Thoracic aorta (tissue), 2 donors: ENCODE measurements around the gene MUC2. TPM values are rescaled to one million over a fixed set of nuclear protein-coding genes. Genes with fewer than 3 reads are reported as not detected.

Source experiments
- ATAC-seq: fragments of 150-250 bp; one replicate; pipeline ENCODE4 v1.8.0; 2017; ENCODE audit warnings: low read depth; ENCODE audit not compliant: insufficient number of reproducible peaks, low FRiP score
- DNase-seq: peaks from one replicate; pipeline ENCODE4 v3.0.0-alpha.2; 2020; ENCODE audit warnings: low spot score
- H3K27ac ChIP-seq, 2 donors: fragments of 200-600 bp; sonication (generic); 1 replicate in 1 of 2; 2 replicates in 1 of 2; pipeline ENCODE4 v1.5.1; 2016; ENCODE audit warnings: mild to moderate bottlenecking in 2 of 2, moderate library complexity in 2 of 2
- H3K27me3 ChIP-seq: fragments of 200-600 bp; sonication (generic); replicated peaks from 2 replicates; pipeline ENCODE4 v1.6.0; 2016; ENCODE audit warnings: mild to moderate bottlenecking; ENCODE audit not compliant: insufficient read depth
- H3K36me3 ChIP-seq: fragments of 200-600 bp; sonication (generic); one replicate; pipeline ENCODE4 v1.5.1; 2016
- H3K4me1 ChIP-seq, 2 donors: fragments of 200-600 bp; sonication (generic); 1 replicate in 1 of 2; 2 replicates in 1 of 2; pipeline versions ENCODE4 v1.5.1 to v1.6.0; 2016; ENCODE audit warnings: low read depth in 2 of 2, mild to moderate bottlenecking in 1 of 2; ENCODE audit not compliant: control insufficient read depth in 1 of 2
- H3K4me3 ChIP-seq: fragments of 200-600 bp; sonication (generic); 2 replicates; pipeline ENCODE4 v1.5.1; 2016; ENCODE audit warnings: mild to moderate bottlenecking
- H3K9me3 ChIP-seq: fragments of 200-600 bp; sonication (generic); 2 replicates; pipeline ENCODE4 v1.5.1; 2016
- total RNA-seq, 2 donors: library from RNA; depleted of rRNA; stranded (reverse); fragments of >200 nt; gene quantifications; one replicate each; pipeline versions ENCODE4 v1.1.0 to v1.2.3, GENCODE V29; 2016
- TF ChIP-seq, protein P1 (sequence below): fragments of 200-600 bp; sonication (generic); IDR thresholded peaks from one replicate; pipeline ENCODE4 v1.5.1; 2019; ENCODE audit warnings: antibody characterized with exemption

MUC2 gene
- total RNA-seq, 2 donors from 2014 or later: not detected

DNA sequence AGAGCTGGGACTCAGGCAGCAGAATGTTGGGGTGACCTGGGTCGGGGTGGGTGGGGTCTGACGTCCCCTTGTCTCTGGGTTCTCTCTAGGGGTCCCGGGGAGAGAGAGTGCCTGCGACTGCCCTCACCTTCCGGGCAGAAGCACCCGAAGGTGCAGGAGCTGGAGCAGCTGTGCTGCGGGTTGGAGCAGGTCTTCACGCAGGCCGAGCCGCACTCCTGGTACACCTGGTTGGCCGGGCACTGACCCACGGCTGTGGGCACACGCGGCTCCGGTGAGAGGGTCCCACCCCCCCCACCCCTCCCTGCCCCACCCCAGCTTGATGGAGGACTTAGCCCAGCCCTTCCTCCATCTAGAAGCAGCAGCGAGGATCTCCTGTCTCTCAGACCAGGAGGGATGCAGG lies 44.6 kb upstream of the MUC2 start:
- Histone ChIP-seq H3K36me3 (no peaks in the 10 kb centered on the region), H3K4me1 (peaks cover 0 to 16% of the 10 kb centered on the region in 2 donors), H3K4me3 (no peak overlapping the region), H3K27me3 (no peaks in the 10 kb centered on the region), H3K9me3 (no peaks in the 10 kb centered on the region), H3K27ac (no peak overlapping the region)
- ATAC-seq: no peak
- TF ChIP-seq, protein P1, sequence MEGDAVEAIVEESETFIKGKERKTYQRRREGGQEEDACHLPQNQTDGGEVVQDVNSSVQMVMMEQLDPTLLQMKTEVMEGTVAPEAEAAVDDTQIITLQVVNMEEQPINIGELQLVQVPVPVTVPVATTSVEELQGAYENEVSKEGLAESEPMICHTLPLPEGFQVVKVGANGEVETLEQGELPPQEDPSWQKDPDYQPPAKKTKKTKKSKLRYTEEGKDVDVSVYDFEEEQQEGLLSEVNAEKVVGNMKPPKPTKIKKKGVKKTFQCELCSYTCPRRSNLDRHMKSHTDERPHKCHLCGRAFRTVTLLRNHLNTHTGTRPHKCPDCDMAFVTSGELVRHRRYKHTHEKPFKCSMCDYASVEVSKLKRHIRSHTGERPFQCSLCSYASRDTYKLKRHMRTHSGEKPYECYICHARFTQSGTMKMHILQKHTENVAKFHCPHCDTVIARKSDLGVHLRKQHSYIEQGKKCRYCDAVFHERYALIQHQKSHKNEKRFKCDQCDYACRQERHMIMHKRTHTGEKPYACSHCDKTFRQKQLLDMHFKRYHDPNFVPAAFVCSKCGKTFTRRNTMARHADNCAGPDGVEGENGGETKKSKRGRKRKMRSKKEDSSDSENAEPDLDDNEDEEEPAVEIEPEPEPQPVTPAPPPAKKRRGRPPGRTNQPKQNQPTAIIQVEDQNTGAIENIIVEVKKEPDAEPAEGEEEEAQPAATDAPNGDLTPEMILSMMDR: no peak
- DNase-seq: no peak

DNA sequence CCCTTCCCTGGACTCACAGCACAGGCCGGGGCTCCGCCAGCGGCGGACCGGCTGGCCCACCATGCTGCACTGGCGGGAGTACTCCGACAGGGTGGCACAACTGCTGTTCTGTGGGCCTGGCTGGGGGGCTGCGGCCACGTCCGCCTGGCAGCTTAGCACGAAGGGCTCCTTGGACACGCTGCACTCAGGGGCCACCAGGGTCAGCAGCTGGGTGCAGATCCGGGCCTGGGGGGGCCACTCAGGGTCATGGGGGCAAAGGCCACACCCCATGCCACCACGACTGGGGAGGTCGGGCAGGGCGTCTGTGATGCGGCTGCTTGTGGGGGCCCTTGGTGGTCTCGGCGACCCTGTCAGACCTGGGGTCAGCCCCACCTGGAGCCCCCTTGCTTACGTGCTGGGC lies 44.1 kb upstream of the MUC2 start:
- DNase-seq (no peak), ATAC-seq (no peak)
- Histone ChIP-seq H3K27ac (no peak overlapping the region), H3K4me1 (peaks cover 0 to 17% of the 10 kb centered on the region in 2 donors), H3K27me3 (no peaks in the 10 kb centered on the region), H3K4me3 (no peak overlapping the region), H3K9me3 (no peaks in the 10 kb centered on the region), H3K36me3 (no peaks in the 10 kb centered on the region)
- TF ChIP-seq, protein P1: no peak

DNA sequence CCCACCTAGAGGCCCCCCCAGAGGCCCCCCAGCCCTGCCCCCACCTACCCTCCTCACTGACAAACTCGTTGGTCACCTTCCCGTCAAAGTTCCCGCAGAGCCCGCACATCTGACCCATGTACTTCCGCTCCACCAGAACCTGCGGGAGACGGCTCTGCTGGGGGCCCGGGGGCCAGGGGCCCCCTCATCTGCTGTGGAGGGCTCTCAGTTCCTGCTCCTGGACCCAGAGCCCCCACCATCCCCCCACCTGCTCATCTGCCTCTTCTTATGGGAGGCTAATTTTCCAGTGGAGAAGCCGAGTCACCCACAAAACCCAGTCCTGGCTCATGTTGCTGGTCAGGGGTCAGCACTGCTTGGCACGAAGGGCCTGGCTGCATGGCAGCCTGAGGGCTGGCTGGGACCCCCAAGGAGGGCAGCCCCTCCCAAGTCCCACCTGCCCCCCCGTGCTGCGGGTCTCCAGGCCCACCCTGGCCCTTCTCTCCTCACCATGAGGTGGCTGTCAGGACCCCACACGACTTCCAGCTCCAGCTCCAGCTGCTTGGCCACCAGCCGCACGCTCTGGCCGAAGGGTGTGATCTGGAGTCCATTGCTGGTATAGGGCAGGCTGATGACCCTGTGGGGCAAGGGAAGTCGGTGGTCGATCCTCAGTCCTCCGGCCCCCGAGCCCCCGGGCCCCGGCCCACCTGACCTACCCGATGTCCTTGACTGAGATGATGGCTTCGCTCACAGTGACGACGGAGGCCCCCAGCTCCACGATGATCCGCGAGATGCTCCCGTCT lies 43.4 kb upstream of the MUC2 start:
- TF ChIP-seq, protein P1: no peak
- no peak overlapping the region for H3K27ac ChIP-seq
- DNase-seq: no peak
- H3K4me3 ChIP-seq: no peak overlapping the region
- no peaks in the 10 kb centered on the region for H3K36me3 ChIP-seq
- ATAC-seq: no peak
- no peaks in the 10 kb centered on the region for H3K9me3 ChIP-seq
- H3K4me1 ChIP-seq: peaks cover 0 to 17% of the 10 kb centered on the region in 2 donors
- no peaks in the 10 kb centered on the region for H3K27me3 ChIP-seq

DNA sequence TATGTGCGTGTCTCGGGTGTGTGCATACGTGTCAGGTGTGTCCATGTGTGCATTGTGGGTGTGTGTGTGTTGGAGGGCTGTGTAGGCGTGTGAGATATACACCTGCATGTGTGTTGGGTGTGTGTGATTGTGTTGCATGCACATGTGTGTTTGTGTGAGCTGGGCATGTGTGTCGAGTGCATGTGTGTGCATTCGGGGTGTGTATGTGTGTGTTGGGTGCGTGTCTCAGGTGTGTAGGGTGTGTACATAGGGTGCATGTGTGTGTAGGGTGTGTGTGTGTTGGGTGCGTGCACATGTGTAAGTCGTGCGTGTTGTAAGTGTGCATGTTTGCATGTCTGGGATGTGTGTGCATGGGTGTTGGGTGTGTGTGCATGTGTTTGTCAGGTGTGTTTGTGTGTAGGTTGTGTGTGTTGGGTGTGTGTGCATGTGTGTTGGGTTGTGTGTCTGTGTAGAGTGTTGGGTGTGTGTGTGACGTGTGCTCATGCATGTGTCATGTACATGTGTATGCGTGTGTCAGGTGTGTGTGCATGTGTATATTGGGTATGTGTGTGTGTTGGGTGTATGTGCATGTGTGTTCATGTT lies 42.3 kb upstream of the MUC2 start:
- no peak overlapping the region for H3K4me3 ChIP-seq
- no peaks in the 10 kb centered on the region for H3K36me3 ChIP-seq
- peaks cover 0 to 17% of the 10 kb centered on the region in 2 donors for H3K4me1 ChIP-seq
- DNase-seq (no peak), ATAC-seq (no peak)
- H3K27me3 ChIP-seq: no peaks in the 10 kb centered on the region
- TF ChIP-seq, protein P1: no peak
- H3K9me3 ChIP-seq: no peaks in the 10 kb centered on the region
- no peak overlapping the region for H3K27ac ChIP-seq

DNA sequence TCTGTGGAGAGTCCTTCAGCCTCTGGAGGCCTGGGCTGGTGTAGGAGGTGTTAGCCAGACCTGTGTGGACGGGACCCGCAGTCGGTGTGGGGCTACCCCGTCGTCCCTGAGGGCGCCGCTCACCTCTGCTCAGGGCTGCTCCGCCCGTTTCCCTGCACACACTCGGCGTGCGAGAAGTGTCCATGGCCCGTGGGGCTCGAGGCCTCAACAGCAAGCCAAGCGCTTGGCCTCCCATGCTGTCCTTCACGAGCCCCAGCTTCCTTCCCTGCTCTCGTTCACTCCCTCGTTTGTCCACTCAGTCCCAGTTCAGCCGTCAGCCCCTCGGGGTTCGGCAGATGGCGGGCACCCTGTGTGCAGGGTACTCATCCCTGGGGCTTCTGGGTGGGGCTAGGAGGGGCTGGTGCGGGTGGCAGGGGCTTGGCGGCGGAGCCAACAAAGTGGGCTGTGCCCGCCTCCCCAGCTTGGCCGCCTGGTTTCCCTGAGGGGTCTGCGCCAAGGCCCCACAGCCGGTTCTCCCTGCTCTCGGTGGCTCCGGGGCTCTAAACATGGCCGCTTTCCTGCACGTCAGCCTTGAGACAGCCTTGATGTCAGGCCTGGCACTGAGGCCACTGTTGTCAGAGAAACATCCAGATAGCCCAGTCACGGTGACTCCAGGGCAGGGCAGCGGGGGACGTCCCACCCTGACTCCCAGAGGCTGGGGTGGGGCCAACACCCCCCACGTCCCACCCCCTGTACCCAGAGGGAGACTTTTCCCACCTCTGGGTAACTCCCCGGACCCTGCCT lies 41.5 kb upstream of the MUC2 start:
- Histone ChIP-seq H3K4me1 (peaks cover 0 to 17% of the 10 kb centered on the region in 2 donors), H3K27ac (no peak overlapping the region), H3K27me3 (no peaks in the 10 kb centered on the region), H3K36me3 (no peaks in the 10 kb centered on the region), H3K9me3 (no peaks in the 10 kb centered on the region), H3K4me3 (no peak overlapping the region)
- ATAC-seq: no peak
- TF ChIP-seq, protein P1: no peak
- no peak for DNase-seq
